Cerebellar cortex (tissue), 1 donor: ENCODE results near the gene SMIM32.

Experiments used
- DNase-seq: peaks from one replicate; pipeline ENCODE4 v3.0.0-alpha.2; 2015; ENCODE audit warnings: low spot score

Gene SMIM32

GRCh38 chr5:136207631-136208030, 14.7 kb upstream of the SMIM32 start:
- no peak for DNase-seq

- no peak for DNase-seq
Measured at GRCh38 chr5:136206361-136206760, 13.4 kb upstream of the SMIM32 start.

- no peak for DNase-seq
Measured at GRCh38 chr5:136205941-136206340, 13.0 kb upstream of the SMIM32 start.

- DNase-seq: no peak
Measured at GRCh38 chr5:136205061-136205702, 12.2 kb upstream of the SMIM32 start.

GRCh38 chr5:136203303-136203922, 10.5 kb upstream of the SMIM32 start:
- no peak for DNase-seq

- no peak for DNase-seq
Measured at GRCh38 chr5:136202469-136203205, 9.7 kb upstream of the SMIM32 start.

GRCh38 chr5:136201870-136202269, 8.9 kb upstream of the SMIM32 start:
- DNase-seq: no peak

- DNase-seq: no peak
Measured at GRCh38 chr5:136200761-136201160, 7.8 kb upstream of the SMIM32 start.

- DNase-seq: no peak
Measured at GRCh38 chr5:136200130-136200529, 7.2 kb upstream of the SMIM32 start.

GRCh38 chr5:136199408-136199807, 6.4 kb upstream of the SMIM32 start:
- DNase-seq: no peak

- no peak for DNase-seq
Measured at GRCh38 chr5:136198453-136198852, 5.5 kb upstream of the SMIM32 start.

- no peak for DNase-seq
Measured at GRCh38 chr5:136197462-136198142, 4.6 kb upstream of the SMIM32 start.

GRCh38 chr5:136195971-136196820, 3.2 kb upstream of the SMIM32 start:
- DNase-seq: no peak

- DNase-seq: no peak
Measured at GRCh38 chr5:136194576-136194975, 1.6 kb upstream of the SMIM32 start.

- DNase-seq: no peak
Measured at GRCh38 chr5:136193322-136193935, 467 bp upstream of the SMIM32 start.

GRCh38 chr5:136192015-136192525, 892 bp downstream of the SMIM32 start:
- no peak for DNase-seq

- DNase-seq: no peak
Measured at GRCh38 chr5:136191304-136192014, 1.5 kb downstream of the SMIM32 start.

GRCh38 chr5:136190904-136191303, 2.1 kb downstream of the SMIM32 start:
- no peak for DNase-seq

- DNase-seq: no peak
Measured at GRCh38 chr5:136190091-136190720, 2.8 kb downstream of the SMIM32 start.

GRCh38 chr5:136188859-136189258, 4.1 kb downstream of the SMIM32 start:
- DNase-seq: no peak
